Measurements from ENCODE around the gene VWF.
A peak's percentile ranks its signal among the peaks of the same experiment; 100 is the strongest.
"Not testable (repeated sequence)": the region's sequence is repeated elsewhere in the genome, so short reads cannot be mapped to it uniquely, and the experiment has no call there.

VWF gene

DNA sequence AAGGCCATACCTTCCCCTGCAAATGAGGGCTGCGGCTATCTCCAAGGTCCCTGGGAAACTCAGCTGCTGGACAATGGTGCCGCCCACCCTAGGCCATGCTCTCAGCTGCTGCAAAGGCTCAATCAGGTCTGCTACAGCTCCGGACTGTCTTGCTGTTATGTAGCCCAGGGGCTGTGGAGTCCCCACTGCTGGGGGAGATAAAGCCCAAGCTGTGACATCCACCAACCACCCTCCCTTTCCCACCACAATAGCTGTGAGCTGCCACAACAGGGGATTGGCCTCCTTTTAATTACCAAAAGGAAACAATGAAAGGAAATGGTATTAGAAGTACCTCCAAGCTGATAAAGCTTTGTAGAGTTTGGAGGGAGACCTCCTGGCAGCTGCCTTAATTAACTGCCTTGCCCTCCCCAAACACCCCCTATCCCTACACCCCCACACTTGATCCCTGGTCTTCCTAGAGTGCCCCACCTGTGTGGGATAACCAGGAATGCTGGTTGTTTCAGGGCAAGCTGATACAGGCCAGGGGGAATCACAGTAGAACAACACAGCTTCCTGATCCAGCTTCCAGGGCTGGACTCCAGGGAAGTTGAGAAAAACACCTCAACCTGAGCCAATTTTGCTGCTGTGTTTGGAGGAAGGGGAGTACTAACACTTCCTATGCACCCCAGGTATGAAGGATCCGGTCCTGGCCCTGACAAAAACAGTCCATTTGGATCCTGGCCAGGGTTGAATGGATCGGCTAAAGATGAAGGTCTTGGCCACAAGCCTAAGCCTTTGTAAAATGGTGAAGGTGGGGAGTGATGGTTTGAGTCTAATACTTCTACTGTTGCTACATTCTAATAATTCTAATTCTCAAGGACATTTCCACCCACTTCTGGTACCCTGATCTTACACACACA, at the start of gene VWF:
VWF (minus strand) TSS at position 260 of the 899 bp plus-strand sequence. CDS start 1,474 bp downstream, outside the sequence.
- DNase-seq (ENCODE audit: low spot score) = no peak

DNA sequence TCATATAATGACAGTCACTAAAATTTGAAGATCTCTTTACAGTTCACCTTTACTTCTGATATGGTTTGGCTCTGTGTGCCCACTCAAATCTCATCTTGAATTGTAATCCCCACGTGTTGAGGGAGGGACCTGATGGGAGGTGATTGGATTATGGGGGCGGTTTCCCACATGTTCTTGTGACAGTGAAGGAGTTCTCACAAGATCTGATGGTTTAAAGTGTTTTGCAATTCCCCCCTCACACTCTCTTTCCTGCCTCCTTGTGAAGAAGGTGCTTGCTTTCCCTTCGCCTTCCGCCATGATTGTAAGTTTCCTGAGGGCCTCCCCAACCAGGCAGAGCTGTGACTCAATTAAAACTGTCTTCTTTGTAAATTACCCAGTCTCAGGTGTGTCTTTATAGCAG, 48.4 kb upstream of the VWF start:
- DNase-seq (ENCODE audit: low spot score) = no peak

DNA sequence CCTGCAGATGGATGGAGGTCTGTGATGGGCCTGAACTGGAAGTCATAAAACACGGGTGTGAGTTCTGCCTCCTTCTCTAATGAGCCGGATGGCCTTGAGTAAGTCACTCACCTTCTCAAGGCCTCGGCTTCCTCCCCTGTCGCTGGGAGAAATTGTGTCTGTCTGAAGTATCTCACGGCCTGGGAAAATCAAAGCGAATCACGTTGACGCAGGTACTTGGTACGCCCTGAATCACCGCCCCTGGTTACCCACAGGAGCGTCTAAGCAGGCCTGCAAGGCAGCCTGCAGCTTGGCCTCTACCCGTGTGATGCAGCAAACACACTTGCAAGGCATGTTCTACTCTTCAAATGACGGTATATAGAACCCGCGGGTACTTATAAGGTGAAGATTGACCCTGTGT, 47.6 kb upstream of the VWF start:
- DNase-seq (ENCODE audit: low spot score) = no peak

DNA sequence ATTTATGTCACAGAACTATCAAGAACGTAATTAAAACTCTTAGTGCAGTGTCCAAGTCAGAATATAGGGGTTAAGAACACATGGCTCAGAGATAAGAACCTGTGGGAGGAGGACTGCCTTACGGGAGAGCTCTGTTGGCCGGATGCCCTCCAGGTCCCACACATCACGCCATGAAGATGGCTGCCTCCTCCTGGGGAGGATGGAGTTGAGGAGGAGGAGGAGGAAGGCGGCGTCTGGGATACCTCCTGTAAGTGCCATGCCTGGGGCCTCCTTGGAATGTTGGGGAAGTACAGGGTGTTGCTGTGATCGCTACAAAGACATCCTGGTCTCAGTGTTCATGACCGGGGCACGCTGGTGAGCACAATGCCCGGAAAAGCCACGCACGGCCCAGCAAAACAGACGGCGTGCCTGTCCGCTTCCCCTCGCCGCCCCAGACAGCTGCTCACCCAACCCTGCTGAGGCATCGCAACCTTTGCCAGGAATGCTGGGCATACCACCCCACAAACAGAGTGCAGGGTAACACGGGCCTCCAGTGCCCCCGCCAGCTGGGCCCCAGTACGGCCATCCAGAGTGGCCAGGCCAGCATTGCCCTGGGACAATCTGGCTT, 47.0 kb upstream of the VWF start:
- DNase-seq (ENCODE audit: low spot score) = no peak

DNA sequence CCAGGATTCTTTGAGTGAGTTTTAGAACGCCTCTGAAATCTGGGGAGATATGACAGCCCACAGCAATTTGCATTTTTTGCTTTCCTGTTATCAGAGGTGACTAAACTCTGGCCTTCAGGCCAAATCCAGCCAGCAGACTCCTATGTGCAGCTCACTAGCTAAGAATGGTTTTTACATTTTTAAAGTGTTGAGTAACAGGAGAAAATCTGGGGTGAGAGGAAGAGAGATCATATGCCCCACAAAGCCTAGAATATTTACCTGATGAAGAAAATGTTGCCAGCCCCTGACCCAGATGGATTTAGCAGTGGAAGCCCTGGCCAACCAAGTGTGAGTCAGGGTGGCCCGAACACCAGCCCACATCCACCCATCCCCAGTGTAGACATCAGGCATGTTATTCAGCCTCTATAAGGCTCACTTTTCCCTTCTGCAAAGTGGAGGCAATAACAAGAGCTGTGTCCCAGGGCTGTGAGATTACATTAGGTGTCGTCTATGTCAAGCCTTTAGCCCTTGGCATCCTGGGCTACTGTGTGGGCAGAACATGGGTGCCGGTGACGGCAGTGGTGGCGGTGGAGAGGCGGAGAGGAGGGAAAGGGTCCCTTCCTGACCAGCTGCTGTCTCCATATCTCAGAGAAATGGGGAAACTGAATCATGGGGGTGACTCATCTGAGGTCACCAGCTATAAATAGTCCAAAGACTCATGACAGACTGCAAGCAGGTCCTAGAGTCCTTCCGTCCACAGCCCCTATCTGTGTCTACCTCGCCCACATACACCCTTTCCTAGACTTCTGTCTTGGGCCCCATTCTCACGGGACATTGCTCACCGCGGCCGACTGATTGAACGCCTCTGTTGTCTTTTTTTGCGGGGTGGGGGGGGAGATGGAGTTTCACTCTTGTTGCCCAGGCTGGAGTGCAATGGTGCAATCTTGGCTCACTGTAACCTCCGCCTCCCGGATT, 43.1 kb upstream of the VWF start:
- no peak for DNase-seq (ENCODE audit: low spot score)

DNA sequence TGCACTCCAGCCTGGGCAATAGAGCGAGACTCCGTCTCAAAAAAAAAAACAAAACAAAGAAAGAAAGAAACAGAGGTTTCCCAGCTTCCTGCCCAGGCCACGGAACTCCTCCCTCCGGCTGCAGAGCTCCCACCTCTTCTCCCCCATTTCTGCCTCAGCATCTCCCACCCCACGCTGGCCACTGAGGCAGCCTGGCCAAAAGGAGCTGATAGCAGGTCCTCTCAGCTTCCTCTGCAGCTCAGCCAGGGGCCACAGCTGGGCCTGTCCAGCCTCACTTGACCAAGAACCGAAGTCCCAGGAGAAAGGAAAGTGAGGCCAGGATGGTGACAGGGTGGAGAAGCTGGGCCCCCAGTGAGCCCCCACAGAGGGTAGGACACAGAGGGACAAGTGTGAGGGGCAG, 42.3 kb upstream of the VWF start:
- DNase-seq (ENCODE audit: low spot score) = no peak

DNA sequence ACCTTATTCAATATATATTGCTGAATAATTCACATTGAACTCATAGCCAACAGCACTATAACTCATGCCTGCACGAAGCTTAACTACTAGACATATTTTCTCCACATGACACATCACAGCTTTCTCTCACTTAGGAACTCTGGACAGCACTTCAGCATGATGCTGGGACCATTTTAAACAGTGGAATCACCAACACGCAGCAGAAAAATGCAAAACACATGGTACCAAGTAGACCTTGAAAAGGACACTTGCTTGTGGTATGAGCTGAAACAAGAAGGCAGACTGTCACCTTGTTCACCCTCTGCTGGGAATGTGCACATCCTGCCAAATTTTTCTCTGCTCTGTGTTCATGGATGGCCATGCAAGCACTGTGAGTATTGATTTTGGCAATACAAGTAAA, 40.9 kb upstream of the VWF start:
- DNase-seq (ENCODE audit: low spot score) = no peak

DNA sequence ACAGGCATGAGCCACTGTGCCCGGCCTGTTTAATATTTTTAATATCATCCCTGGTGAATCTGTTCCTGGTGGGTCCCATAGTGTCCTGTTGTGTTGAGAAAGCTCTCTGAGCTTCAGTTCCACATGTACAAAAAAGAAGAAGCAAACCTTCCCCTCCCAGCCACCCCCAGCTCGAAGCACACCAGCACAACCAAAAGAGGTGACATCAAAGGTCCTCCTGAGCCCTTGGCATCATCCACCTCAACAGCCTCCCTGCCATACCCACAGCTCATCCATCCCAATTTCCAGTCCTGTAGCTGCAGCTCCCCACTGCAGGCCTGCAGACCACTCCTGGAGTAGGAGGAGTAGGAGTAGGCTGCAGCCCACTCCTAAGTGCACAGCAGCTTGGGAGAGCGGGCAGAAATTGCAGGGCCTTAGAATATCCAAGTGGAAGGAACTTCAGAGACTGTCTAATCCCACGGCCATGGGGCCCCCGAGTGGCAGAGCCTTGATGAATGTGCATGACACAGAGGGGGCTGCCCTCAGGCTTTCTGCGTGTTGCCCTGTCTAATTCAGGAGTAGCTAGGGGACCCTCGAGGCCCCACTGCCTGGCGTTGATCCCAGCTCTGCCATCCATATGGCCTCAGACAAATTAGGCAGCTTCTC, 39.1 kb upstream of the VWF start:
- no peak for DNase-seq (ENCODE audit: low spot score)

DNA sequence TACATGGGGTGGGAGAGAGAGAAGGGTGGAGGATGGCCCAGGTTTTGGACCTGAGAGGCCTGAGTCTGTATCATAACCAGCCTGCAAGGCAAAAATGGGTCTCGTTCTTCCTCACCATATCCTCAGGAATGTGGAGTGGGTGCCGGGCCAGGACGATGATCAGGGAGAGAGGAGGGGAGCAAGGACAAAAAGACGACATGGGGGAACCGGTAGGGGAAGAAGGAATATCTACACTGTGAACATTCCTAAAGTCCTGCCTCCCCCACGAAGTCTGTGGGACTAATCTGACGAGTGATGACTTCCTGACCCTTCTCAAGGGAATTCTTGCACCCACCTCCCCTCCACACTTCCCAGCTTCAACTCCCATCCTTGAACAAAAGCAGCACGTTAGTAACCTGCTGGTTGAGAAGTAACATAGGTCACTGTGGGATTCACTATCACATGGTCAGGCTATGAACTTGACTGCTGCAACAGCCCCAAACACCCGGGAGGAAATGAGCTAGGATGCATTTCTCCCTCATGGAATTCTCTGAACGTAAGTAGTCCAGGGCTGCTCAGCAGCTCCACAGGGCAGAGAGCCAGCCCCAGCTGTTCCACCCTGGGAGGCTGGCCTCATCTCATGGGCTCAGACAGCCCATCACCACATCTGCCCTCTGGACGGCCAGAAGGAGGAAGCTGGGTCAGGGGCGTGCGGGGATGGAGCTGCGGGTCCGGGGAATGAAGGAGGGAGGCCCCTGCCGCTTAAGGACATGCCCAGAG, 36.8 kb upstream of the VWF start:
- no peak for DNase-seq (ENCODE audit: low spot score)

DNA sequence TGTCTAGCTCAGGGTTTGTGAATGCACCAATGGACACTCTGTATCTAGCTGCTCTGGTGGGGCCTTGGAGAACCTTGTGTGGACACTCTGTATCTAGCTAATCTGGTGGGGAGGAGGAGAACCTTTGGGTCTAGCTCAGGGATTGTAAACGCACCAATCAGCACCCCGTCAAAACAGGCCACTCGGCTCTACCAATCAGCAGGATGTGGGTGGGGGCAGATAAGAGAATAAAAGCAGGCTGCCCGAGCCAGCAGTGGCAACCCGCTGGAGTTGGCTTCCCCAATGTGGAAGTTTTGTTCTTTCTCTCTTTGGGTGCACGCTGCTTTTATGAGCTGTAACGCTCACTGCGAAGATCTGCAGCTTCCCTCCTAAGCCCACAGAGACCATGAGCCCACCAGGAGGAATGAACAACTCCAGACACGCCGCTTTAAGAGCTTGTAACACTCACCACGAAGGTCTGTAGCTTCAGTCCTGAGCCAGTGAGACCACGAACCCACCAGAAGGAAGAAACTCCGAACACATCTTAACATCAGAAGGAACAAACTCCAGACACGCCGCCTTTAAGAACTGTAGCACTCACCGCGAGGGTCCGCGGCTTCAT, 35.7 kb upstream of the VWF start:
- DNase-seq (ENCODE audit: low spot score) = not testable (repeated sequence)

DNA sequence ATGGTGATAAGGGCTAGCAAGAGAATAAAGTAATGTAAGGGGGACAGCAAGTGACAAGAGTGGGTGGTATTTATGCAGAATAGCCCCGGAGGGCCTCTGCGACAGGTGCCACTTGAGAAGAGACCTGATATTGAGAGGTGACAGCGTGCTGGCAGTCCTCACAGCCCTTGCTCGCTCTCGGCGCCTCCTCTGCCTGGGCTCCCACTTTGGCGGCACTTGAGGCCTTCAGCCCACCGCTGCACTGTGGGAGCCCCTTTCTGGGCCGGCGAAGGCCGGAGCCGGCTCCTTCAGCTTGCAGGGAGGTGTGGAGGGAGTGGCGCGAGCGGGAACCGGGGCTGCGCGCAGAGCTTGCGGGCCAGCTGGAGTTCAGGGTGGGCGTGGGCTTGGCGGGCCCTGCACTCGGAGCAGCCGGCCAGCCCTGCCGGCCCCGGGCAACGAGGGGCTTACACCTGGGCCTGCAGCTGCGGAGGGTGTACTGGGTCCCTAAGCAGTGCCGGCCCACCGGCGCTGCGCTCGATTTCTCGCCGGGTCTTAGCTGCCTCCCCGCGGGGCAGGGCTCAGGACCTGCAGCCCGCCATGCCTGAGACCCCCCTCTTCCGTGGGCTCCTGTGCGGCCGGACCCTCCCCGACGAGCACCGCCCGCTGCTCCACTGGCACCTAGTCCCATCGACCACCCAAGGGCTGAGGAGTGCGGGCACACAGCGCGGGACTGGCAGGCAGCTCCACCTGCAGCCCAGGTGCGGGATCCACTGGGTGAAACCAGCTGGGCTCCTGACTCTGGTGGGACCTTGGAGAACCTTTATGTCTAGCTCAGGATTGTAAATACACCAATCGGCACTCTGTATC, 34.9 kb upstream of the VWF start:
- not testable (repeated sequence) for DNase-seq (ENCODE audit: low spot score)

DNA sequence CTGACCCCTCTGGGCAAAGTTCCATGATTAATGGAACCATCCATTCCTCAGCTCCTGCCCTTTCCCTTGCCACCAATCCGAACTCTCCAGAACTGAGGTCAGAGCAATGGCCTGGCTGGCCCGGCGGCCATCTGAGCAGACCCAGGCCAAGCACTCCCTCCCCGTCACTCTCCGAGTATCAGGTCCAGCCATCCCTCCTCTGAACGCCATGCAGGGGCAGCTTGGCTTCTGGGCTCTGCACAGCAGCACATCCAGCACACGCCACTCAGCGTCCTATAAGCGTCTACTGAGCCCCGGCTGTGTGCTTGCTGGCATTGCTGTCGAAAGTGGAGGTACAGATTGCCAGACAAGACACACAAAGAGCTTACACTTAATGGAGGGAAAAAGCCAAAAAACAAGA, 34.3 kb upstream of the VWF start:
- DNase-seq (ENCODE audit: low spot score) = peak; percentile 37

DNA sequence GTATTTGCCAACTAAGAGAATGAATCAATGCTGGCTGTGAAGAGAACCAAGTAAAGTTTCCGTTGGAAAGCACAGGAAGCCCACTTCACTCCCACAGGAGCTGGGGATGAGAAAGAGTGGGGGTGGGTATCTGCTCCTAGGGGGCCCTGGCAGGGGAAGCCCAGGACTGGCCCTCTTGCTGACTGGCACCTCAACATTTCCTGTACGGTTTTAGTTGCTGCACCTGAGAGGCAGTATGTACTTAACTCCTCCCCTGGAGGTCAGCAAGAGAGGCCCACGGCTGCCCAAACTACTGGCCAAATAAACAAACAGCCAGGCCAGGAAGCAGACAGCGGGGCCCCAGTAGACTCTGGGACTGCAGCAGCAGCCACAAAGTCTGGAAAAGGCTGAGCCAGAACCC, 33.8 kb upstream of the VWF start:
- peak; percentile 72 for DNase-seq (ENCODE audit: low spot score)

DNA sequence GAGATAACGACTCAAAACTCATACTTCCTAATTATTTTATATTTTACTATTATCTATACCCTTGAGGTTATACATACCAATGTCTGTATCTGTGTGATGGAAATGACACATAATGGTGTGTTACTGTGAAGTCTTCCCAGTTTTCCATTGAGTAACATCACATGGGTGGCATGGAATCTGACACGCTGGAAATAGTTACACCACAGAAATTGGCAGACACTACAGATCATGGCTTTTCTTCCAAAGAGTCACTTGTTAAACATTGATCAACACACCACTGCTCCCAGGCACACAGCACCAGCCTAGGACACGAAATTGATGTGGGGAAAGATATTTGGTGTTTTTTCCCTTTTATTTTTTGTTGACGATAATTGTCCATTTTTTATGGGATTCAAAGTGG, 33.0 kb upstream of the VWF start:
- DNase-seq (ENCODE audit: low spot score) = no peak

DNA sequence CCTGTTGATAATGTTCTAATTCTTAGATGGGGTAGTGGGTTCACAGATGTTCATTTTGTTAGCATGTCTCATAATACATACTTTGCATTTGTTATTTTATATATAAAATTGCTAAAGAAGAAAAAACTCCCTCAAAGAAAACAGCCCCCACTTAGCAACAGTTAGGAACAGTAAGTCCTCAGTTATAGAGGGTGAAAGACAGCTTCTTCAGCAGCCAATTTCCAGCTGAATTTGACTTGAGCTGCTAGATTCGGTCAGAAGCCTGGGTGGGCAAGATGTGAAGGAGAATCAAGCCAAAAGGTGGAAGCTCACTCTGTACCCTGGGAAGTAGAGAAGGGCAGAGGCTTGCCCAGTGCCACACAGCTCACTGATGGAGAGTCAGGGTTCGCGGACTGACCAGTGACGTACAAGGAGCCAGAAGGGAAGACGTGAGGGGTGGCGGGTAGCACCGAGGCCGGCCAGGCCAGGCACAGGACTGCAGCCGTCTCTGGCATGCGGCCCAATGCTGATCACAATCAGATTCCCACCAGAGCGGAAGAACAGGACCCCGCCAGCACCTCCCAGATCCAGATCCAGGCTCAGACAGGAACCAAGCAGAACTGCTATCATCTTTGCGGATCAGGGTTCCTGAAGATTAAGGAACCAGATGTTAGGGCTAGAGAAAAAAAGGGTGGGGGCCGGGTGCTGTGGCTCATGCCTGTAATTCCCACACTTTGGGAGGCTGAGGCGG, 30.4 kb upstream of the VWF start:
- no peak for DNase-seq (ENCODE audit: low spot score)

DNA sequence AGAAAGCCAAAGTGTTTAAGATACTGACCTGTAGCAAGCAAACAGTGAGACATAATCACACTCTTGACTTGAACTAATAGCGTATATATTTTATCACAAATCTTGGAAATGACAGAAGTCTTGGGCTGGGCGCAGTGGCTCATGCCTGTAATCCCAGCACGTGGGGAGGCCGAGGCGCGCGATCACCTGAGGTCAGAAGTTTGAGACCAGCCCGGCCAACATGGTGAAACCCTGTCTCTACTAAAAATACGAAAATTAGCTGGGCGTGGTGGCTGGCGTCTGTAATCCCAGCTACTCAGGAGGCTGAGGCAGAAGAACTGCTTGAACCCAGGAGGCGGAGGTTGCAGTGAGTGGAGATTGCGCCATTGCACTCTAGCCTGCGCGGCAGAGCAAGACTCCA, 24.3 kb upstream of the VWF start:
- not testable (repeated sequence) for DNase-seq (ENCODE audit: low spot score)

DNA sequence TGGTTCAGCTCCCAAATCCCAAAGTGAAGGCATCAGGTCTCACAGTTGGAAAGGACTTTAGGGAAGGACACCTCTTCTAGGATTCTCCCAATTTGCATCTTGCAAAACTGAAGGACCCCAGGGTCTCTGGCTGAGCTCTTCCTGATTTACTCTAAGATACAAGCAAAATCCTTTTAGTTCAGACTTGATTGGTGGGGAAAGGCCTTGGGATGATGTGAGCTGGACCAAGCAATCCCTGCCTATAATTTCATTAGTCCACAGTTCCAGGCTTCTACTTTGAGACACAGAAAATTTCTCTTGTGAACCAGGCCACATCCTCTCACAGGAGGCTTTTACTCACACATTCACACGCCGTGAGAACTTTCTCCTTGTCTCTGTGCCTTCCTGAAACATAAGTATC, 23.6 kb upstream of the VWF start:
- no peak for DNase-seq (ENCODE audit: low spot score)

DNA sequence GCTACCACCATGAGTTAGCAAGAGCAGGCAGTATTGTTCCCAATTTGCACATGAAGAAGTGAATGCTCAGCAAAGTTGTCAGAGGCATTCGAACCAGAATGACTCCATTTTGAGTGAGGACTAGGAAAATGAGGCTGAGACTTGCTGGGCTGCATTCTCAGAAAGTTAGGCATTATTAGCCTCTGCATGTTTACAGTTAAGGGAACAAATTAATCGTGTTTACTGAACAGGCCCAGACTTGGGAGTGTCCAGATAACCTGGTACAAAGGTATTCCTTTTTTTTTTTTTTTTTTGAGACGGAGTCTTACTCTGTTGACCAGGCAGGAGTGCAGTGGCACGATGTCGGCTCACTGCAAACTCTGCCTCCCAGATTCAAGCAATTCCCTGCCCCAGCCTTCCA, 22.5 kb upstream of the VWF start:
- DNase-seq (ENCODE audit: low spot score) = no peak

DNA sequence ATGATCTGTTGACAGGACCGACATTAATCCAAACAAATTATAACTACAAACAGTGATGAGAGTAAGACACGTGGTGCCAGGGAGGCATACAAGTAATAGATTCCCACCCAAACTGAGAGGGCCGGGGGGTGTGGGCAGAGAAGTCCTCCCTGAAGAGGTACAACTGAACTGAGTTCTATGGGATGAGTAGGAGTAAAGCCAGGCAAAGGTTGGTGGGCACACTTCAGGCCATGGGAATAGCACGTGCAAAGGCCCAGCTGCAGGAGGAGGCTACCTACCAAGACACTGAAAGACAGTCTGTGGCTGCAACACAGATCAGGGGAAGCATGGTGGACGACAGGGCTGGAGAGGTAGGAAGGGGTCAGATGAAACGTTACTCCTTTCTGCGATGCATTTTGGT, 22.0 kb upstream of the VWF start:
- no peak for DNase-seq (ENCODE audit: low spot score)

Data from HuH-7 (cell line).